ENCODE results near the gene EML3. TPM values are rescaled to one million over a fixed set of nuclear protein-coding genes. Genes with fewer than 3 reads are reported as not detected.
A peak's percentile ranks its signal among the peaks of the same experiment; 100 is the strongest.

Gene EML3
- total and polyA plus RNA-seq, 2 of the 13 experiments (the other 11 are each of a cell fraction or from before 2014, with no cell fraction given) = 10.6 to 12.3 TPM

DNA sequence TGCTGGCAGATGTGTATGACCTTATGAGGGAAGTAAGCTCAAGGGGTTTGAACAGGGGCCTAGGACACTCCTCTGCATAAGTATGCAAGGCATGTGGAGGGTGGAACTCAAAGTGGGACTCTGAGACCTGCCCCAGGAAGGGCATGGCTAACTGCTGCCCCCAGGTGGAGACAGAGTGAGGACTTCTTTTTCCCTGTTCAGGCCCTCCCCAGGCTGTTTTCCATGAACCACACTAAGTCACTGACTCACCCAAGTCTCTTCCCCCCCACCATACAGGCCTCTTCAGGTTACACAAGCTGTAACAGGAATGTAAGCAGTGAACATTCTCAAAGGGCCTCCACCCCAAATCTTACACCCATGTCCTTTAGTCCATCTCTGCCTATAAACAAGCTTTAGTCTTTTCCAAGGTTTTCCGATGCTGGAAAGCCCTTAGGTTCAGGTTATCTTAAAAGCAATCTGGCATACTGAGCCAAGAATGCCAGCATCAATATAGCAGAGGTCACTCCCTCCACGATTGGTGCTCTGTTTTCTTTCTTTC lies 51.9 kb downstream of the EML3 start (continued):
- TF ChIP-seq, protein P1, sequence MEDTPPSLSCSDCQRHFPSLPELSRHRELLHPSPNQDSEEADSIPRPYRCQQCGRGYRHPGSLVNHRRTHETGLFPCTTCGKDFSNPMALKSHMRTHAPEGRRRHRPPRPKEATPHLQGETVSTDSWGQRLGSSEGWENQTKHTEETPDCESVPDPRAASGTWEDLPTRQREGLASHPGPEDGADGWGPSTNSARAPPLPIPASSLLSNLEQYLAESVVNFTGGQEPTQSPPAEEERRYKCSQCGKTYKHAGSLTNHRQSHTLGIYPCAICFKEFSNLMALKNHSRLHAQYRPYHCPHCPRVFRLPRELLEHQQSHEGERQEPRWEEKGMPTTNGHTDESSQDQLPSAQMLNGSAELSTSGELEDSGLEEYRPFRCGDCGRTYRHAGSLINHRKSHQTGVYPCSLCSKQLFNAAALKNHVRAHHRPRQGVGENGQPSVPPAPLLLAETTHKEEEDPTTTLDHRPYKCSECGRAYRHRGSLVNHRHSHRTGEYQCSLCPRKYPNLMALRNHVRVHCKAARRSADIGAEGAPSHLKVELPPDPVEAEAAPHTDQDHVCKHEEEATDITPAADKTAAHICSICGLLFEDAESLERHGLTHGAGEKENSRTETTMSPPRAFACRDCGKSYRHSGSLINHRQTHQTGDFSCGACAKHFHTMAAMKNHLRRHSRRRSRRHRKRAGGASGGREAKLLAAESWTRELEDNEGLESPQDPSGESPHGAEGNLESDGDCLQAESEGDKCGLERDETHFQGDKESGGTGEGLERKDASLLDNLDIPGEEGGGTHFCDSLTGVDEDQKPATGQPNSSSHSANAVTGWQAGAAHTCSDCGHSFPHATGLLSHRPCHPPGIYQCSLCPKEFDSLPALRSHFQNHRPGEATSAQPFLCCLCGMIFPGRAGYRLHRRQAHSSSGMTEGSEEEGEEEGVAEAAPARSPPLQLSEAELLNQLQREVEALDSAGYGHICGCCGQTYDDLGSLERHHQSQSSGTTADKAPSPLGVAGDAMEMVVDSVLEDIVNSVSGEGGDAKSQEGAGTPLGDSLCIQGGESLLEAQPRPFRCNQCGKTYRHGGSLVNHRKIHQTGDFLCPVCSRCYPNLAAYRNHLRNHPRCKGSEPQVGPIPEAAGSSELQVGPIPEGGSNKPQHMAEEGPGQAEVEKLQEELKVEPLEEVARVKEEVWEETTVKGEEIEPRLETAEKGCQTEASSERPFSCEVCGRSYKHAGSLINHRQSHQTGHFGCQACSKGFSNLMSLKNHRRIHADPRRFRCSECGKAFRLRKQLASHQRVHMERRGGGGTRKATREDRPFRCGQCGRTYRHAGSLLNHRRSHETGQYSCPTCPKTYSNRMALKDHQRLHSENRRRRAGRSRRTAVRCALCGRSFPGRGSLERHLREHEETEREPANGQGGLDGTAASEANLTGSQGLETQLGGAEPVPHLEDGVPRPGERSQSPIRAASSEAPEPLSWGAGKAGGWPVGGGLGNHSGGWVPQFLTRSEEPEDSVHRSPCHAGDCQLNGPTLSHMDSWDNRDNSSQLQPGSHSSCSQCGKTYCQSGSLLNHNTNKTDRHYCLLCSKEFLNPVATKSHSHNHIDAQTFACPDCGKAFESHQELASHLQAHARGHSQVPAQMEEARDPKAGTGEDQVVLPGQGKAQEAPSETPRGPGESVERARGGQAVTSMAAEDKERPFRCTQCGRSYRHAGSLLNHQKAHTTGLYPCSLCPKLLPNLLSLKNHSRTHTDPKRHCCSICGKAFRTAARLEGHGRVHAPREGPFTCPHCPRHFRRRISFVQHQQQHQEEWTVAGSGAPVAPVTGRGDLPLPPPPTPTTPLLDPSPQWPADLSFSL (CRISPR knock-in tag; IDR thresholded peaks at IDR 0.05) = 0 out of 2 replicates have a peak, but pooled peaks have one; percentile 43
- TF ChIP-seq MIER3 (CRISPR knock-in tag; IDR thresholded peaks at IDR 0.05; ENCODE audit: borderline replicate concordance) (no peak), DMAP1 (CRISPR knock-in tag; IDR thresholded peaks at IDR 0.05) (0 out of 2 replicates have a peak, but pooled peaks have one; percentile 36), CC2D1A (CRISPR knock-in tag; IDR thresholded peaks at IDR 0.05) (peak; percentile 33; the same call in 1 of the 2 replicates), FOXO1 (CRISPR knock-in tag; IDR thresholded peaks at IDR 0.05) (0 out of 2 replicates have a peak, but pooled peaks have one; percentile 40), CEBPG (CRISPR knock-in tag; IDR thresholded peaks at IDR 0.05) (peak; percentile 10; the same call in 1 of the 2 replicates), SOX13 (IDR thresholded peaks at IDR 0.05) (no peak), SOX13 (CRISPR knock-in tag; conservative IDR thresholded peaks at IDR 0.05 in 1 of 2, IDR thresholded peaks at IDR 0.05 in 1 of 2) (peak in 1 of 2 experiments; percentile 25; a peak in 1 of 4 replicates), ZNF703 (CRISPR knock-in tag; IDR thresholded peaks at IDR 0.05; ENCODE audit: borderline replicate concordance) (no peak), TBL1XR1 (IDR thresholded peaks at IDR 0.05; ENCODE audit: borderline replicate concordance, low read length, partially characterized antibody) (peak; percentile 65), FOXC1 (CRISPR knock-in tag; IDR thresholded peaks at IDR 0.05; ENCODE audit: borderline replicate concordance) (no peak), ZNF136 (CRISPR knock-in tag; IDR thresholded peaks at IDR 0.05; ENCODE audit: low read depth) (peak; percentile 61; the same call in 1 of the 2 replicates), ZNF138 (CRISPR knock-in tag; IDR thresholded peaks at IDR 0.05; ENCODE audit: low read depth) (no peak), RARA (CRISPR knock-in tag; IDR thresholded peaks at IDR 0.05) (peak; percentile 25; the same call in 1 of the 2 replicates), GFI1 (CRISPR knock-in tag; IDR thresholded peaks at IDR 0.05; ENCODE audit: borderline replicate concordance) (peak; percentile 46; the same call in 1 of the 2 replicates), ZFY (CRISPR knock-in tag; IDR thresholded peaks at IDR 0.05) (peak; percentile 35; the same call in 1 of the 2 replicates), FOSL2 (CRISPR knock-in tag; IDR thresholded peaks at IDR 0.05) (peak; percentile 87), NFKBIZ (CRISPR knock-in tag; IDR thresholded peaks at IDR 0.05) (no peak), SNAPC5 (CRISPR knock-in tag; IDR thresholded peaks at IDR 0.05; ENCODE audit: borderline replicate concordance) (no peak)
- TF ChIP-seq, protein P2, sequence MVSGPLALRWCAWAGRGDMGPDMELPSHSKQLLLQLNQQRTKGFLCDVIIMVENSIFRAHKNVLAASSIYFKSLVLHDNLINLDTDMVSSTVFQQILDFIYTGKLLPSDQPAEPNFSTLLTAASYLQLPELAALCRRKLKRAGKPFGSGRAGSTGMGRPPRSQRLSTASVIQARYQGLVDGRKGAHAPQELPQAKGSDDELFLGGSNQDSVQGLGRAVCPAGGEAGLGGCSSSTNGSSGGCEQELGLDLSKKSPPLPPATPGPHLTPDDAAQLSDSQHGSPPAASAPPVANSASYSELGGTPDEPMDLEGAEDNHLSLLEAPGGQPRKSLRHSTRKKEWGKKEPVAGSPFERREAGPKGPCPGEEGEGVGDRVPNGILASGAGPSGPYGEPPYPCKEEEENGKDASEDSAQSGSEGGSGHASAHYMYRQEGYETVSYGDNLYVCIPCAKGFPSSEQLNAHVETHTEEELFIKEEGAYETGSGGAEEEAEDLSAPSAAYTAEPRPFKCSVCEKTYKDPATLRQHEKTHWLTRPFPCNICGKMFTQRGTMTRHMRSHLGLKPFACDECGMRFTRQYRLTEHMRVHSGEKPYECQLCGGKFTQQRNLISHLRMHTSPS (CRISPR knock-in tag; IDR thresholded peaks at IDR 0.05; ENCODE audit: low read depth) = peak; percentile 26; the same call in 1 of the 2 replicates

Data from HepG2 (cell line).